GM23248 (cell line): ENCODE measurements around the gene LSAMP. TPM values are rescaled to one million over a fixed set of nuclear protein-coding genes. Genes with fewer than 3 reads are reported as not detected.

ENCODE experiments used
- DNase-seq: peaks from one replicate; pipeline ENCODE4 v3.0.0-alpha.2; 2015
- H2AFZ ChIP-seq: fragments of 200-600 bp; sonication (generic); 2 replicates; pipeline ENCODE4 v1.6.1; 2016; ENCODE audit warnings: antibody characterized with exemption
- H3F3A ChIP-seq: fragments of 200-600 bp; sonication (generic); 2 replicates; pipeline ENCODE4 v1.6.1; 2016; ENCODE audit warnings: mild to moderate bottlenecking, antibody characterized with exemption, mixed run types; ENCODE audit not compliant: insufficient read depth
- H3K27ac ChIP-seq: fragments of 200-600 bp; sonication (generic); 2 replicates; pipeline ENCODE4 v1.5.1; 2016; ENCODE audit warnings: mild to moderate bottlenecking
- H3K27me3 ChIP-seq: fragments of 200-600 bp; sonication (generic); replicated peaks from 2 replicates; pipeline ENCODE4 v1.6.1; 2016; ENCODE audit warnings: mild to moderate bottlenecking; ENCODE audit not compliant: insufficient read depth
- H3K36me3 ChIP-seq: fragments of 200-600 bp; sonication (generic); 2 replicates; pipeline ENCODE4 v1.6.1; 2016; ENCODE audit warnings: low read depth, mild to moderate bottlenecking
- H3K4me1 ChIP-seq: fragments of 200-600 bp; sonication (generic); 2 replicates; pipeline ENCODE4 v1.6.1; 2016; ENCODE audit warnings: mild to moderate bottlenecking; ENCODE audit not compliant: insufficient read depth
- H3K4me2 ChIP-seq: fragments of 200-600 bp; sonication (generic); one replicate; pipeline ENCODE4 v1.6.1; 2016; ENCODE audit warnings: mild to moderate bottlenecking; ENCODE audit not compliant: unreplicated experiment
- H3K4me3 ChIP-seq: fragments of 200-600 bp; sonication (generic); 2 replicates; pipeline ENCODE4 v1.5.1; 2016; ENCODE audit warnings: mild to moderate bottlenecking
- H3K79me2 ChIP-seq: fragments of 200-600 bp; sonication (generic); 2 replicates; pipeline ENCODE4 v1.6.1; 2016; ENCODE audit warnings: mild to moderate bottlenecking; ENCODE audit not compliant: insufficient read depth
- H3K9ac ChIP-seq: fragments of 200-600 bp; sonication (generic); 2 replicates; pipeline ENCODE4 v1.6.1; 2016; ENCODE audit warnings: mild to moderate bottlenecking
- H3K9me2 ChIP-seq: fragments of 200-600 bp; sonication (generic); 2 replicates; pipeline ENCODE4 v1.6.1; 2016; ENCODE audit warnings: mixed run types, mild to moderate bottlenecking, moderate library complexity; ENCODE audit not compliant: insufficient read depth
- H3K9me3 ChIP-seq: fragments of 200-600 bp; sonication (generic); one replicate; pipeline ENCODE4 v1.6.1; 2017; ENCODE audit warnings: low read depth
- H4K20me1 ChIP-seq: fragments of 200-600 bp; sonication (generic); 2 replicates; pipeline ENCODE4 v1.6.0; 2016; ENCODE audit not compliant: insufficient read depth
- EZH2 ChIP-seq: fragments of 200-600 bp; sonication (generic); IDR thresholded peaks from 2 replicates; pipeline ENCODE4 v1.6.1; 2018; ENCODE audit warnings: antibody characterized with exemption, mild to moderate bottlenecking; ENCODE audit not compliant: insufficient read depth, poor library complexity, severe bottlenecking
- EZH2phosphoT487 ChIP-seq: fragments of 200-600 bp; sonication (generic); IDR thresholded peaks from 2 replicates; pipeline ENCODE4 v1.6.1; 2018; ENCODE audit warnings: antibody characterized with exemption, moderate library complexity, mild to moderate bottlenecking, low read depth; ENCODE audit not compliant: insufficient read depth
- WGBS, 2 experiments: methylation state at CpG; one replicate each; pipeline ENCODE4 v1.1.6; 2015 to 2017; ENCODE audit warnings: low lambda C conversion rate in 2 of 2, low coverage in 1 of 2; ENCODE audit errors: missing lambda C conversion rate in 2 of 2; 5-methylcytosine and 5-hydroxymethylcytosine counted together
- in situ Hi-C: fragments of 300-500 bp; cut with MboI; formaldehyde crosslinking; loops from 2 replicates; pipeline ENCODE4 v1.15.0; 2020
- polyA plus RNA-seq: library from polyadenylated mRNA; unstranded; fragments of >200 nt; fragmentation: Nextera tagmentation; extraction: Ambion mirVana; gene quantifications from 2 replicates; pipeline ENCODE4 v1.2.1, GENCODE V29; 2016
- total RNA-seq: library from RNA; depleted of rRNA; stranded (reverse); fragments of >200 nt; shearing (Covaris generic); gene quantifications from 2 replicates; pipeline ENCODE4 v1.2.3, GENCODE V29; 2014

Gene LSAMP
- total and polyA plus RNA-seq, 2 experiments from 2014 or later = 4.5 to 9.3 TPM

GRCh38 chr3:115822579-115822978 is 622.7 kb downstream of the LSAMP start:
- Histone ChIP-seq H3K27ac (no peak overlapping the region), H3F3A (no peaks in the 10 kb centered on the region), H3K27me3 (no peaks in the 10 kb centered on the region), H3K4me3 (no peak overlapping the region), H3K9me2 (no peaks in the 10 kb centered on the region), H3K9me3 (no peaks in the 10 kb centered on the region), H4K20me1 (no peaks in the 10 kb centered on the region), H2AFZ (no peak overlapping the region), H3K4me2 (no peak overlapping the region), H3K36me3 (no peaks in the 10 kb centered on the region), H3K4me1 (peaks cover 7% of the 10 kb centered on the region; the same call in 1 of the 2 replicates), H3K79me2 (no peaks in the 10 kb centered on the region), H3K9ac (no peak overlapping the region)
- TF ChIP-seq EZH2phosphoT487 (no peak), EZH2 (no peak)
- WGBS, 2 experiments = 95 to 99% methylated on average over 3 of the region's 3 CpGs
- DNase-seq = no peak
- in situ Hi-C loops = loop anchor here (25.0 kb wide), 3 partner anchors 385 to 1460 kb away; no protein-coding TSS in a partner anchor

- in situ Hi-C loops = loop anchor here (10.0 to 25.0 kb wide), 5 partner anchors 125 to 1458 kb away; no protein-coding TSS in a partner anchor
- H3K27me3 ChIP-seq = no peaks in the 10 kb centered on the region
- H3K4me2 ChIP-seq = no peak overlapping the region
- H3F3A ChIP-seq = no peaks in the 10 kb centered on the region
- no peaks in the 10 kb centered on the region for H3K9me3 ChIP-seq
- WGBS, 2 experiments = 43 to 46% methylated on average over 6 of the region's 6 CpGs
- no peaks in the 10 kb centered on the region for H3K36me3 ChIP-seq
- no peaks in the 10 kb centered on the region for H4K20me1 ChIP-seq
- TF ChIP-seq EZH2phosphoT487 (no peak), EZH2 (no peak)
- H3K4me3 ChIP-seq = no peak overlapping the region
- H3K79me2 ChIP-seq = no peaks in the 10 kb centered on the region
- H3K27ac ChIP-seq = no peak overlapping the region
- H2AFZ ChIP-seq = no peak overlapping the region
- no peaks in the 10 kb centered on the region for H3K9me2 ChIP-seq
- H3K4me1 ChIP-seq = peaks cover 1% of the 10 kb centered on the region; the same call in 1 of the 2 replicates
- peak; percentile 91 for DNase-seq
- no peak overlapping the region for H3K9ac ChIP-seq
Observed at GRCh38 chr3:115819785-115820384, 625.4 kb downstream of the LSAMP start.

GRCh38 chr3:115814778-115815380 is 630.4 kb downstream of the LSAMP start:
- TF ChIP-seq EZH2phosphoT487 (no peak), EZH2 (no peak)
- Histone ChIP-seq H3K9me2 (no peaks in the 10 kb centered on the region), H3K4me2 (no peak overlapping the region), H3K79me2 (no peaks in the 10 kb centered on the region), H3K27me3 (no peaks in the 10 kb centered on the region), H3K36me3 (no peaks in the 10 kb centered on the region), H3K9me3 (no peaks in the 10 kb centered on the region), H2AFZ (peak overlapping the region; percentile 27; the same call in 1 of the 2 replicates), H3F3A (no peaks in the 10 kb centered on the region), H3K9ac (no peak overlapping the region), H3K27ac (no peak overlapping the region), H3K4me3 (no peak overlapping the region), H4K20me1 (no peaks in the 10 kb centered on the region), H3K4me1 (no peaks in the 10 kb centered on the region)
- WGBS, 2 experiments = 10% methylated on average over 8 of the region's 8 CpGs
- in situ Hi-C loops = loop anchor here (10.0 to 25.0 kb wide), 5 partner anchors 120 to 1453 kb away; no protein-coding TSS in a partner anchor
- DNase-seq = peak; percentile 85

- H3K36me3 ChIP-seq = no peaks in the 10 kb centered on the region
- no peaks in the 10 kb centered on the region for H4K20me1 ChIP-seq
- no peaks in the 10 kb centered on the region for H3K79me2 ChIP-seq
- DNase-seq = no peak
- in situ Hi-C loops = loop anchor here (10.0 to 25.0 kb wide), 5 partner anchors 119 to 1452 kb away; no protein-coding TSS in a partner anchor
- H3K4me3 ChIP-seq = no peak overlapping the region
- H3K4me1 ChIP-seq = 0 out of 2 replicates have a peak, but pooled peaks cover under 1% of the 10 kb centered on the region
- H3K4me2 ChIP-seq = no peak overlapping the region
- no peaks in the 10 kb centered on the region for H3K9me3 ChIP-seq
- H3K27ac ChIP-seq = no peak overlapping the region
- TF ChIP-seq EZH2 = no peak
- TF ChIP-seq EZH2phosphoT487 = no peak
- no peaks in the 10 kb centered on the region for H3F3A ChIP-seq
- no peak overlapping the region for H2AFZ ChIP-seq
- no peaks in the 10 kb centered on the region for H3K9me2 ChIP-seq
- no peaks in the 10 kb centered on the region for H3K27me3 ChIP-seq
- H3K9ac ChIP-seq = no peak overlapping the region
Observed at GRCh38 chr3:115814006-115814405, 631.3 kb downstream of the LSAMP start.
